Mesenchymal stem cell (in vitro differentiated cells and primary cell): ENCODE results near the gene MAP7D2. TPM values are rescaled to one million over a fixed set of nuclear protein-coding genes. Genes with fewer than 3 reads are reported as not detected.

Experiments
- DNase-seq: peaks from one replicate; pipeline ENCODE4 v3.0.0-alpha.2; 2013
- H2AFZ ChIP-seq: one replicate; pipeline ENCODE4 v1.6.1; 2013; ENCODE audit warnings: low read depth, mild to moderate bottlenecking, control low read depth, inconsistent platforms, low read length, moderate library complexity
- H2AK5ac ChIP-seq: 2 replicates; pipeline ENCODE4 v1.6.1; 2013; ENCODE audit warnings: low read length, moderate library complexity, mild to moderate bottlenecking, inconsistent platforms; ENCODE audit not compliant: severe bottlenecking
- H2BK120ac ChIP-seq: one replicate; pipeline ENCODE4 v1.6.1; 2013; ENCODE audit warnings: low read depth, mild to moderate bottlenecking, inconsistent platforms, low read length, moderate library complexity
- H2BK12ac ChIP-seq, 2 experiments: one replicate each; pipeline ENCODE4 v1.6.1; 2013; ENCODE audit warnings: inconsistent platforms in 2 of 2, low read length in 2 of 2, mild to moderate bottlenecking in 2 of 2, moderate library complexity in 2 of 2, control low read depth in 1 of 2
- H2BK15ac ChIP-seq: one replicate; pipeline ENCODE4 v1.6.1; 2013; ENCODE audit warnings: mild to moderate bottlenecking, low read depth, inconsistent platforms; ENCODE audit not compliant: poor library complexity, severe bottlenecking
- H2BK5ac ChIP-seq: 2 replicates; pipeline ENCODE4 v1.6.1; 2013; ENCODE audit warnings: low read depth, mild to moderate bottlenecking, low read length, control low read depth, inconsistent platforms; ENCODE audit not compliant: poor library complexity, severe bottlenecking
- H3K14ac ChIP-seq, 2 experiments: one replicate each; pipeline ENCODE4 v1.6.1; 2013; ENCODE audit warnings: inconsistent platforms in 2 of 2, low read length in 2 of 2, control low read depth in 1 of 2, mild to moderate bottlenecking in 1 of 2, moderate library complexity in 1 of 2
- H3K18ac ChIP-seq, 2 experiments: one replicate each; pipeline ENCODE4 v1.6.1; 2013; ENCODE audit warnings: inconsistent platforms in 2 of 2, low read length in 2 of 2, control low read depth in 1 of 2, low read depth in 1 of 2, mild to moderate bottlenecking in 1 of 2
- H3K23ac ChIP-seq, 2 experiments: one replicate each; pipeline ENCODE4 v1.6.1; 2013; ENCODE audit warnings: inconsistent platforms in 2 of 2, low read length in 2 of 2, mild to moderate bottlenecking in 2 of 2, moderate library complexity in 2 of 2, control low read depth in 1 of 2
- H3K27ac ChIP-seq: 2 replicates; pipeline ENCODE4 v1.5.1; 2013; ENCODE audit warnings: mild to moderate bottlenecking, moderate library complexity, low read length, control low read depth, inconsistent platforms; ENCODE audit not compliant: poor library complexity, severe bottlenecking
- H3K27me3 ChIP-seq, 2 experiments: 2 replicates each; pipeline versions ENCODE4 v1.6.1 to v1.7.0; 2013; ENCODE audit warnings: low read length in 2 of 2, mild to moderate bottlenecking in 2 of 2, moderate library complexity in 2 of 2, control low read depth in 1 of 2, inconsistent platforms in 1 of 2; ENCODE audit not compliant: control insufficient read depth in 1 of 2, insufficient read depth in 1 of 2
- H3K36me3 ChIP-seq, 2 experiments: 2 replicates each; pipeline versions ENCODE4 v1.6.1 to v1.7.0; 2013; ENCODE audit warnings: low read length in 2 of 2, control low read depth in 1 of 2, inconsistent platforms in 1 of 2, low read depth in 1 of 2, mild to moderate bottlenecking in 1 of 2; ENCODE audit not compliant: insufficient read depth in 2 of 2, control insufficient read depth in 1 of 2
- H3K4ac ChIP-seq, 2 experiments: one replicate each; pipeline ENCODE4 v1.6.1; 2013; ENCODE audit warnings: inconsistent platforms in 2 of 2, low read length in 2 of 2, mild to moderate bottlenecking in 2 of 2, moderate library complexity in 2 of 2, control low read depth in 1 of 2, low read depth in 1 of 2
- H3K4me1 ChIP-seq: 2 replicates; pipeline ENCODE4 v1.6.1; 2013; ENCODE audit warnings: low read depth, low read length, control low read depth; ENCODE audit not compliant: control insufficient read depth, insufficient read depth
- H3K4me2 ChIP-seq: 2 replicates; pipeline ENCODE4 v1.6.1; 2013; ENCODE audit warnings: low read length, mild to moderate bottlenecking, inconsistent platforms; ENCODE audit not compliant: poor library complexity, severe bottlenecking
- H3K4me3 ChIP-seq, 2 experiments: 2 replicates each; pipeline versions ENCODE4 v1.5.1 to v1.7.0; 2013; ENCODE audit warnings: low read length in 2 of 2, mild to moderate bottlenecking in 2 of 2, control low read depth in 1 of 2, low read depth in 1 of 2; ENCODE audit not compliant: insufficient read depth in 1 of 2
- H3K79me1 ChIP-seq: replicated peaks from 2 replicates; pipeline ENCODE4 v1.6.1; 2013; ENCODE audit warnings: mild to moderate bottlenecking, control low read depth, low read length, inconsistent platforms; ENCODE audit not compliant: poor library complexity, severe bottlenecking
- H3K9ac ChIP-seq: 2 replicates; pipeline ENCODE4 v1.7.0; 2013; ENCODE audit warnings: mild to moderate bottlenecking, low read length, moderate library complexity
- H3K9me3 ChIP-seq: 2 replicates; pipeline ENCODE4 v1.7.0; 2013; ENCODE audit warnings: mild to moderate bottlenecking, low read length; ENCODE audit not compliant: control insufficient read depth
- H4K8ac ChIP-seq: one replicate; pipeline ENCODE4 v1.6.1; 2013; ENCODE audit warnings: inconsistent platforms, mild to moderate bottlenecking, low read length, moderate library complexity
- H4K91ac ChIP-seq: one replicate; pipeline ENCODE4 v1.6.1; 2013; ENCODE audit warnings: mild to moderate bottlenecking, low read length, inconsistent platforms
- WGBS: methylation state at CpG from one replicate; pipeline ENCODE4 v1.1.7; 2013; ENCODE audit warnings: mixed read lengths; 5-methylcytosine and 5-hydroxymethylcytosine counted together
- small RNA-seq: library from polyadenylated mRNA; stranded (forward); fragments of <200 nt; extraction: miRNeasy Mini kit (QIAGEN cat#:217004); gene quantifications from one replicate; pipeline ENCODE3, GENCODE V24; 2013; ENCODE audit warnings: low read depth

The MAP7D2 gene

GRCh38 chrX:19960913-19961312 lies 155.8 kb downstream of the MAP7D2 start:
- Histone ChIP-seq H2AK5ac (no peak overlapping the region), H3K9me3 (no peaks in the 10 kb centered on the region), H2BK12ac (no peak overlapping the region), H2BK5ac (no peak overlapping the region), H2BK15ac (no peak overlapping the region), H3K4me2 (no peak overlapping the region), H3K27ac (no peak overlapping the region), H4K91ac (no peak overlapping the region), H3K9ac (no peak overlapping the region), H3K14ac (no peak overlapping the region), H3K4me3 (no peak overlapping the region), H3K27me3 (peaks cover 0 to 3% of the 10 kb centered on the region in 2 experiments), H3K36me3 (peaks cover 3 to 15% of the 10 kb centered on the region in 2 experiments), H3K79me1 (peaks cover 8% of the 10 kb centered on the region), H2AFZ (no peak overlapping the region), H3K18ac (no peak overlapping the region), H4K8ac (no peak overlapping the region), H2BK120ac (no peak overlapping the region), H3K4me1 (no peaks in the 10 kb centered on the region), H3K4ac (no peak overlapping the region), H3K23ac (no peak overlapping the region)
- 93% methylated on average over 1 of the region's 1 CpG for WGBS
- no peak for DNase-seq

GRCh38 chrX:19958552-19959486 lies 157.9 kb downstream of the MAP7D2 start:
- Histone ChIP-seq H4K91ac (no peak overlapping the region), H2BK5ac (no peak overlapping the region), H3K14ac (no peak overlapping the region), H2BK12ac (no peak overlapping the region), H3K18ac (no peak overlapping the region), H3K4ac (no peak overlapping the region), H3K9ac (no peak overlapping the region), H3K27me3 (no peaks in the 10 kb centered on the region), H3K27ac (no peak overlapping the region), H3K23ac (no peak overlapping the region), H4K8ac (no peak overlapping the region), H3K79me1 (peaks cover 8% of the 10 kb centered on the region), H3K4me3 (no peak overlapping the region), H2AK5ac (no peak overlapping the region), H2BK120ac (no peak overlapping the region), H2BK15ac (no peak overlapping the region), H3K36me3 (peaks cover 0 to 3% of the 10 kb centered on the region in 2 experiments), H3K9me3 (no peaks in the 10 kb centered on the region), H3K4me1 (no peaks in the 10 kb centered on the region), H2AFZ (no peak overlapping the region), H3K4me2 (no peak overlapping the region)
- peak; percentile 3 for DNase-seq
- 84% methylated on average over 2 of the region's 6 CpGs for WGBS

- H3K4ac ChIP-seq, result no peak overlapping the region
- no peak overlapping the region for H2BK120ac ChIP-seq
- H3K4me2 ChIP-seq, result no peak overlapping the region
- H2AK5ac ChIP-seq, result no peak overlapping the region
- H3K27ac ChIP-seq, result no peak overlapping the region
- H3K27me3 ChIP-seq, result no peaks in the 10 kb centered on the region
- H3K36me3 ChIP-seq, result peaks cover 3 to 13% of the 10 kb centered on the region in 2 experiments
- no peaks in the 10 kb centered on the region for H3K9me3 ChIP-seq
- H3K23ac ChIP-seq, result no peak overlapping the region
- H2BK5ac ChIP-seq, result no peak overlapping the region
- no peak overlapping the region for H4K8ac ChIP-seq
- H2BK15ac ChIP-seq, result no peak overlapping the region
- peaks cover 8% of the 10 kb centered on the region for H3K79me1 ChIP-seq
- no peak overlapping the region for H3K14ac ChIP-seq
- H3K18ac ChIP-seq, result no peak overlapping the region
- WGBS, result 87% methylated on average over 3 of the region's 6 CpGs
- no peak overlapping the region for H4K91ac ChIP-seq
- H2AFZ ChIP-seq, result no peak overlapping the region
- no peak overlapping the region for H3K9ac ChIP-seq
- H3K4me3 ChIP-seq, result no peak overlapping the region
- DNase-seq, result no peak
- H3K4me1 ChIP-seq, result no peaks in the 10 kb centered on the region
- no peak overlapping the region for H2BK12ac ChIP-seq
Measured at GRCh38 chrX:19956923-19957322, 159.8 kb downstream of the MAP7D2 start.

Small RNA genes within 50 kb of the gene (small RNA-seq; reads per million reads assigned to genes)
- gene MIR23C (not detected), gene RF00019 (not detected), gene RF00493 (24.2 reads per million, percentile 87 among the genes with 10 or more reads in this experiment), gene RF00494 (not detected)
